Colon (tissue), 2 donors: ENCODE measurements around the gene MTARC1.

Experiments
- FAIRE-seq: peaks from 2 replicates; lab custom pipeline; 2012; peaks lifted over from hg19 to GRCh38; lab: Jason Lieb, UNC
- donor health status: control.
- donor health status: control.

The MTARC1 gene

GRCh38 chr1:220807726-220808125, 21.0 kb downstream of the MTARC1 start:
- no peak for FAIRE-seq

GRCh38 chr1:220808345-220809186, 21.9 kb downstream of the MTARC1 start:
- no peak for FAIRE-seq

GRCh38 chr1:220809187-220809550, 22.5 kb downstream of the MTARC1 start:
- no peak for FAIRE-seq

GRCh38 chr1:220809704-220810103, 23.0 kb downstream of the MTARC1 start:
- FAIRE-seq, result no peak

- FAIRE-seq, result no peak
Measured at GRCh38 chr1:220810179-220810653, 23.5 kb downstream of the MTARC1 start.

GRCh38 chr1:220810963-220811362, 24.2 kb downstream of the MTARC1 start:
- FAIRE-seq, result no peak

- FAIRE-seq, result no peak
Measured at GRCh38 chr1:220811695-220812094, 25.0 kb downstream of the MTARC1 start.

- FAIRE-seq, result no peak
Measured at GRCh38 chr1:220812308-220812707, 25.6 kb downstream of the MTARC1 start.

GRCh38 chr1:220813013-220813412, 26.3 kb downstream of the MTARC1 start:
- FAIRE-seq, result no peak

- no peak for FAIRE-seq
Measured at GRCh38 chr1:220815409-220815808, 28.7 kb downstream of the MTARC1 start.

- FAIRE-seq, result no peak
Measured at GRCh38 chr1:220817907-220818306, 31.2 kb downstream of the MTARC1 start.

GRCh38 chr1:220818421-220819173, 31.9 kb downstream of the MTARC1 start:
- no peak for FAIRE-seq

- FAIRE-seq, result no peak
Measured at GRCh38 chr1:220819467-220820026, 32.8 kb downstream of the MTARC1 start.

- no peak for FAIRE-seq
Measured at GRCh38 chr1:220824031-220824989, 37.6 kb downstream of the MTARC1 start.

- FAIRE-seq, result no peak
Measured at GRCh38 chr1:220825819-220826551, 39.3 kb downstream of the MTARC1 start.

GRCh38 chr1:220826729-220827128, 40.0 kb downstream of the MTARC1 start:
- no peak for FAIRE-seq

- no peak for FAIRE-seq
Measured at GRCh38 chr1:220827445-220828178, 40.9 kb downstream of the MTARC1 start.

- FAIRE-seq, result no peak
Measured at GRCh38 chr1:220828179-220828490, 41.4 kb downstream of the MTARC1 start.

- FAIRE-seq, result no peak
Measured at GRCh38 chr1:220828950-220829586, 42.4 kb downstream of the MTARC1 start.

- no peak for FAIRE-seq
Measured at GRCh38 chr1:220833436-220833835, 46.7 kb downstream of the MTARC1 start.
